NCI-H1694 (cell line): Measurements from ENCODE around the gene FRG2B.
"Not testable (repeated sequence)": the region's sequence is repeated elsewhere in the genome, so short reads cannot be mapped to it uniquely, and the experiment has no call there.

ENCODE experiments used
- DNase-seq: peaks from one replicate; lab custom pipeline; 2025; lab: John Stamatoyannopoulos, UW

The FRG2B gene

DNA sequence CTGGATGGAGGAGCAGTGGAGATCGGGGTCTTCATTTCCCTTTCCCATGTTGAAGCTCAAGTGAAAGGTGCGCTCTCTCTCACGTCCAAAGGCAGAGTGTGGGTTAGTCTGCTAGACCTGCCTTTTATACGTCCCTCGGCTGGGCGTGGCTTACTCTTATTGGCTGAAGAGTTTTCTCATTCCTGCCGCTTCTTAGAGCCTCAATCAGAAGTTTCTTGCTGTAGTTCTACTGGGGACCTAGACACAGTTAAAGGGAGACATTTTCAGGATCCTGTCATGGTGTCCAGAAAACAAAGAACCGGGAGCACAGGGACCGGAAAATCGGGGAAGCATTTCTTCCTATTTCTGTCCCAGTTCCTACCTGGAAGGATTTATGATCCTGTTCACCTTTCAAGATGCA is at the start of gene FRG2B:
TSS of gene FRG2B (minus strand) at position 101 of the 400 bp plus-strand sequence. CDS start at position 48, 53 bp downstream.
- not testable (repeated sequence) for DNase-seq

DNA sequence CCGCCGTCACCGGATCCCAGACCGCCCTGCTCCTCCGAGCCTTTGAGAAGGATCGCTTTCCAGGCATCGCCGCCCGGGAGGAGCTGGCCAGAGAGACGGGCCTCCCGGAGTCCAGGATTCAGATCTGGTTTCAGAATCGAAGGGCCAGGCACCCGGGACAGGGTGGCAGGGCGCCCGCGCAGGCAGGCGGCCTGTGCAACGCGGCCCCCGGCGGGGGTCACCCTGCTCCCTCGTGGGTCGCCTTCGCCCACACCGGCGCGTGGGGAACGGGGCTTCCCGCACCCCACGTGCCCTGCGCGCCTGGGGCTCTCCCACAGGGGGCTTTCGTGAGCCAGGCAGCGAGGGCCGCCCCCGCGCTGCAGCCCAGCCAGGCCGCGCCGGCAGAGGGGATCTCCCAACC is 40.9 kb upstream of the FRG2B start:
- not testable (repeated sequence) for DNase-seq

DNA sequence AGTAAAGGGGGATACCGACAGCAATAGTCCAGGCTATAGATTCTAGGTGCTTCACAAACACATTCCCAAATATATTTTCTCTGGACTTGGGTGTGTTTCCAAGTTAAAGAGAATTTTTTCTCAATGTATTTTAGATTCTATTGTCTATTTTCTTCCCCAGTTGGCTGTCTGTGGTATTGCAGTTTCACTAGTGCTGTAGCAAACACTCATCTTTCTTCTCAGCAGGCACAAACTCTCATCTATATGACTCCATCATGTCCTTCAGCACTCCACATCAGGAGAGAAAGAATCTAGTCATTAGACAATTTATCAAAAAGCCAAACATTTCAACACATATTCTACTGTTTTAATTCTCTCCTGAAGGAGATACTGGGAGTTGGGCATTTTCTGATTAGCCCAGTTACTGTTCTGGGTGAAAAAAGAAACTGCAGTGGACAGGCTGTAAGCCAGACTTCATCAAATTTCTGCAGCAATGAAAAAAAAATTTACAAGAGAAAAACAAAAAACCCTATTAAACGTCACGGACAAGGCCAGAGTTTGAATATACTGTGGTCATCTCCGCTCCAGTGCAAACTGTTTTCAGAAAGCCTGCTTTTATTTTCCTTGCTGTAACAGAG is 37.1 kb upstream of the FRG2B start:
- DNase-seq: not testable (repeated sequence)

DNA sequence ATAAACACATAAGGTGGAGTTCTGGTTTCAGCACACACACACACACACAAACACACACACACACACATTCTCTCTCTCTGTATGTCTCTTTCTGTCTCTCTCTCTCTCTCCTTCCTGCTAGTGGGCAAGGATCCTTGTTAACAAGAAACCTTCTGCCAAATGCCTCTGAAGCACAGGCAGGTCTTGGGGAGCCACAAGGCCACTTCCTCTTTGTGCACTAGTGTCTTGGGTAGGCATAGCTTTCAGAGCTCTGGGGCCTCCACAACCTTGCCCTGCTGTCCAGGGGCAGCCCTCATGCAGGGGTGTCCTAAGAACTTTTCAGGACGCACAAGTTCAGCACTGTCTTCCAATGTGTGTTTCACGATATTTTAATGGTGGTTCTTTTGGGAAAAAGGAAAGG is 34.5 kb upstream of the FRG2B start:
- not testable (repeated sequence) for DNase-seq

DNA sequence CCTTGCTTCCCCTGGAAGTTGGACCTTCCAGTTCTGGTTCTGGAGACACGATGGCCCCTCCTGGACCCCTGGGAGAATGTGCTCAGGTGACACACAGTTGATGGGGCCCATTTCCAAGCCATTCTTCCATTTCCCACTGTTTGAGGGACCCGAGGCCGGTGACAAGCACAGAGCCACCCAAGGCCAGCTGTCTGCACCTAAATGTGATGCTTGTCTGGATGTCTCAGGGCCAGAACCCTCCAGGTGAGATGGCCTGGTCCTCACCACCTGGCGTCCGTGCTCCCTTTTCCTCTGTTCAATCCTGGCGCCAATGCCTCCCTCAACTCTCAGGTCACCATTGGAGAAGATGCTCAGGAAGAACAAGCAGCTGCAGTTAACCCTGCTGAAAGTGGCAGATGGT is 33.9 kb upstream of the FRG2B start:
- not testable (repeated sequence) for DNase-seq

DNA sequence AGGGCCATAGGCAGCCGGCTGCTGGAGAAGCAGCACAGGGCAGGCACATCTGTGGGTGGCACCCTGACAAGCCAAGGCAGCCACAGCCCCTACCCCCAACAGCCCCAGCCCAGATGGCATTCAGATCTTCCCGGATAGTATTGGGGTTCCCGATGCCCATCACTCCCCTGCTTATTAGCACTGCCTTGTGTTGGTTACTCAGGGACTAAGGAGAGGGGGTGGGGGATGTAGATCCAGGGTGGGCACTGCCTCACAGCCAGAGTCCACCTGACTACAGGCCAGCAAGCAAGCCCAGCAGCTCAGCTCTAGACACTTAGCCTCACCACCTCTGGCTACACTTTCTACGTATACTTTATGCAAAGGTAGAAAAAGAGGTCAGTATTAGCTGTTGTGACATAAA is 30.7 kb upstream of the FRG2B start:
- not testable (repeated sequence) for DNase-seq

DNA sequence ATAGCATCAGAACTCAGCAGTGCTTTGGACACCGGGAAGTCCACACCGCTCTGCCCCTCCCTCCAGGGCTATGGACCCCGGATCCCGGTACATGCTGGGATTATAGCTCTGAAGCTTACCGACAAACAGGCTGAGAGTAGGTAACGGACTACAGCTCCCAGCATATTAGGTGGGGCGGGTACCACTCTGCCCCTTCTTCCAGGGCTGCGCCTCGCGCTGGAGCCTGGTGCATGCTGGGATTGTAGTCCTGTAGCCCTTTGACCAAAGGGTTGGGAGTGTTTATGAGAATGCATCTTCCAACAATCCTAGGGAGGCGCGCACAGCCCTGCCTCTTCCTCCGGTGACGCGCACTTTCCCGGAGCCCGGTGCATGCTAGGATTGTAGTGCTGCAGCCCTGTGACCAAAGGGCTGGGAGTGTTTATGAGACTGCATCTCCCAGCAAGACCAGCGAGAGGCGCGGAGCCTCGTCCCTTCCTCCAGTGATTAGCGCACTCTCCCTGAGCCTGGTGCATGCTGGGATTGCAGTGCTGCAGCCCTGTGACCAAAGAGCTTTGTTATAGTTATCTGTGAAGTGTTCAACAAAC is 22.4 kb upstream of the FRG2B start:
- DNase-seq: not testable (repeated sequence)

DNA sequence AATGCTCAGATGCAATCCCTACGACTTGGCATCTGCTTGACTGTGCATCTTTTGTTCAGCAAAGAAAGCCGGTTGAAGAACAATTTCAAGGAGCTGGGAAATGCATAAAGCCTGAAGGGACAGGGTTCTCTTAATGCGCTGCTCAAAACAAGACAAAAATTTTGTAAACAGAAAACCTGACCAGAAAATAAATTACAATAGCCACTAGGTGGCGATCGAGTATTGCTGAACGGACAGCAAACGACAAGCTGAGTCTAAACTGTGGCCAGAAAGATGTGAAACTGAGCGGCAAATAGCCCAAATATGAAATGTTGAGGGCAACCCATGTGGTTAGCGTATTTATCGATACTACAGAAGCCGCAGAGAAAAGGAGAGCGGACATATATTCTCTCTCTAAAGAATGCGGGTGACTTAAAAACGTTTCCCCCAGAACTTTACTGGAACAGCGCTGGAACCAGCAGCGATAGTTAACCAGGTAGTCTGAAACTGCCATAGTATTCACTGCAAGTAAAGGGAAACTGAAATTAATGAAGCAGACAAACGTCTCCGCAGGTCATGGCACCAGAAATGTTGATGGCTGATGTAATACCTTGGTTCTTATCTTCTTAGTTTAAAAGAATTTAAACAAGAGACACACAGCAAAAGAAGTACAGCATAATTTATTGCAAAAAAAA is 20.6 kb upstream of the FRG2B start:
- not testable (repeated sequence) for DNase-seq

DNA sequence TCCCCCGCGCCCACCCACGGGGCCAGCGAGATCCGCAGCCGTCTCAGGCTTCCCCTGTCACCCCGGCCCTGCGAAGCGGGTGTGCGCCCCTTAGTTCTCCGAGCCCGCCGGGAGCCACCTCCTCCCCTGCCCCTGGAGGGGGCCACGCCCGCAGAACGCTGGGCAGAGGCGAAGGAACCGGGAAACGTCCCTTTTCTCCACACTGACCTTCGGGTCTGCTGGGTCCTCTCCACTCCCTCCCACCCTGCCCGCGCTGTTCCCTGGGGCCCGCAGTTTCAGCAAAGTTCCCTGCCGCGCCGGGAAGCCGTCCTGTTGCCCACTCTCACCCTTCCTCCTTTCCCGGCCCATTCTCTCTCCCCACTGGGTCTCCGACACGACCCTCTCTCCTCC is 11.2 kb upstream of the FRG2B start:
- not testable (repeated sequence) for DNase-seq

DNA sequence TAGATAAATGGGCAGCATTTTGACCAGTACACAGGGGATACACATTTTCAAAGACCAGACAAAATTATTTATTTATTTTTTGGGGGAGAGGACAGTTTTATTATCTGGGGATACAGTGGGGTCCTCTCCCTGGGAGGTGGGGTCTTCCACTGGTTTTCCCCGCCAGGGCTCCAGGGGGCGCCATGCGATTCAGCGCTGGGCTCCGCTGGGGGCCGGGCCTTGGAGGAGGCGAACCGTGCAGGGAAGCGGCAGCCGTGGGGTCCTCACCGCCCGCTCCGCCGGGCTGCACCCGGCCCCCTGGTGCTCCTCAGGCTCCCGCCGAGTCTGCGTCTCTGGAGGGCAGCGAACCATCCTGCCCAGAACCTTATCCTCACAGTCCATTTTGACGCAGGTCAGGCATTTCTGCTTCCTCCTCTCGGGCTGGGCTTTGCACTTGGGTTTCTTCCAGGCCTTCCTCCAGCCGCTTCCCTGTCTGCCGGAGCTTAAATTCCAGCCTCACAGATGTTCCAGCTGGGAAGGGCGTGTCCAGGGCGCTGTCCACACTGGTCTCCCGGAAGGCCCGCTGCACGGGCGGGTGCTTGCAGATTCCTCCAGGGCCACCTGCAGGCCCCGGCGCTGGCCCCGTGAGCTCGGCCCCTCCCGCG is 10.7 kb upstream of the FRG2B start:
- not testable (repeated sequence) for DNase-seq

DNA sequence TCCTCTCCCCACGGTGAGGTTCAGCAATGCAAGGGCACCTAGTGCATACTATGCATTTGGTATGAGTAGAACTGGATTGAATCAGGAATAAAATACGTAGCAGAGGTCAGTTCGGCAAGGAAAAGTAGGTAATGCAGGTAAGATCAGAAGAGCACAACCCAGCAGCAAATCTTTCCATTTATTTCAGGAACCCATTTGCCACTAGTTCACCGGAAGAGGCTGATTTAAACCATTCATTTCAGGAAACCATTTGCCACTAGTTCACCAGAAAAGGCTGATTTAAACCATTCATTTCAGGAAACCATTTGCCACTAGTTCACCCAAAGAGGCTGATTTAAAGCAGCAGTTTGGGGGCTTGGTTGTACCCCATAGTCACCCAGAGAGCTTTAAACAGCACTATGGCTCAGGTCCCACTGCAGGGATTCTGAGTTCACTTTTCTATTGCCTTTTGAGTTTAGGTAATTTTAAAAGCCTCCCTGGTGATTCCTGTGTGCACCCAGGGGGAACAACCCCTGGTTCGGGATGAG is 4.2 kb upstream of the FRG2B start:
- DNase-seq: not testable (repeated sequence)

DNA sequence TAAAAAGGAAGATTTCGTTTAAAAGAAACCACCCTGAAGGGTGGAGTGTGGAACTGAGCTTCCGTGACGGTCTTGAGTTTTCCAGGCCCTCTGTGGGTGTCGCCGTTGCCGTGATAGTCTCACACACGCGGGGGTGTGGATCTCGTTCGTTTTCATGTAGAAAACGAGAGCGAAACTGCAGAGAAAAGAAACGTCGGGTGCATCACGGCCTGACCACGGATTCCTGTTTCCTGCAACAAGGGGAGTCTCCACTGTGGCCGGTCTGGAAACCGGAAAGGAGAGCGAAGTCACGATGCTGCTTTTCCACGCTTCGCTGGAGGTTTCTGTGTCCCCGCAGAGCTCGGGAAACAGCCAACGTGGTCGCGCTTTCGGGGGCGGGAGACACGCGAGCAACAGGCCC is 4.1 kb downstream of the FRG2B start:
- DNase-seq: not testable (repeated sequence)

DNA sequence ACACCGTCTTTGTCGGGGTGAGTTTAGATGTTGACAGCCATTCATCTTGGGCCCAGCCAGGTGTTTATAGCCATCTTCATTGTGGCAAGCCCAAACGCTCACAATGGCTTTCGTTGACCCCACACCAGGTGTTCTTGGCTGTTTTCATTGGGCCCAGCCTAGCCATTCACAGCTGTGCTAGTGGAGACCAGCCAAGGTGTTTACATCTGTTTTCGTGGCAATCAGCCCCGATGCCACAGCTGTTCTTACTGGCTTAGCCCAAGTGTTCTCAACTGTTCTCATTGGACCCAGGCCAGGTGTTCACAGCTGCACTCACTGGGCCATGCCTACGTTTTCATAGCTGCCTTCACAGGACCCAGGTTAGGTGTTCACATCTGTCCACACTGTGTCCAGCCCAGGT is 7.7 kb downstream of the FRG2B start:
- no peak for DNase-seq

DNA sequence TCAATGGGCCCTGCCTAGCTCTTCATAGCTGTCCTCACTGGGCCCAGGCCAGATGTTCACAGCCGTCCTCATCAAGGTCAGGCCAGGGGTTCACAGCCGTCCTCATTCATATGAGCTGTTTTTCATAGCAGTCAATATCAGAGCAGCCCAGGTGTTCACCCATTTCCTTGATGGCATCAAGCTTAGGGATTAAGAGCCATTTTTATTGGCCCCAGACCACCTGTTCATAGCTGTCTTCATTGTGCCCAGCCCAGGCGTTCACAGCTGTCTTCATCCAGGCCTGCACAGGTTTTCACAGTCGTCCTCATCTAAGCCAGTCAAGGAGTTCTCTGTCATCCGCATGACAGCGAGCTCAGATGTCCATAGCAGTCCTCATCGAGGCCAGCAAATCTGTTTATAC is 9.4 kb downstream of the FRG2B start:
- no peak for DNase-seq

DNA sequence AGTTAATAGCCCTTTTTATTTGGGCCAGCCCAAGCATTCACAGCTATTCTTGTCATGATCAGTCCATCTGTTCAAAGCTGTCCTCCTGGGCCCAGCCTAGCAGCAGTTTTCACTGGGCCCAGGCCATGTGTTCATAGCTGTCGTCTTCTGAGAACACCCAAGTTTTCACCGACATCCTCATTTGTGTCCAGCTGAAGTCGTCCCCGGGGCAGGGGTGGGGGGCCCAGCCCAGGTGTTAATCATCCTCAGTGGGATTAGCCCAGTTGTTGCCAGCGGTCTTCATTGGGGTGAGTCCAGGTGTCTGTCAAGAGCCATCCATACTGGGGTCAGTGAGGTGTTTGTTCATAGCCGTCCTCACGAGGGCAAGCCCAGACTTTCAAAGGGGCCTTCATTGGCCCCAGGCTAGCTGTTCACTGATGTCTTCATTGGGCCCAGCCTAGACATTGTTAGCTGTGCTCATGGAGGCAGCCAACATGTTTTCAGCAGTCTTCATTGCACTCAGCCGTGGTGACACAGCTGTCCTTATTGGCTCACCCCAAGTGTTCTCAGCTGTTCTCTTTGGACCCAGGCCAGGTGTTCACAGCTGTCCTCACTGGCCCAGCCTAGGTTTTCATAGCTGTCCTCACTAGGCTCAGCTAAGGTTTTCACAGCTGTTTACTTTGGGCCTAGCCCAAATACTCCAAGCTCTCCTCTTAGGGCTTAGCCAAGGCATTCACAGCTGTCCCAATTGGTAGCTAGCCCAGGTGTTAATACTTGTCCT is 10.0 kb downstream of the FRG2B start:
- peak; percentile 30 for DNase-seq

DNA sequence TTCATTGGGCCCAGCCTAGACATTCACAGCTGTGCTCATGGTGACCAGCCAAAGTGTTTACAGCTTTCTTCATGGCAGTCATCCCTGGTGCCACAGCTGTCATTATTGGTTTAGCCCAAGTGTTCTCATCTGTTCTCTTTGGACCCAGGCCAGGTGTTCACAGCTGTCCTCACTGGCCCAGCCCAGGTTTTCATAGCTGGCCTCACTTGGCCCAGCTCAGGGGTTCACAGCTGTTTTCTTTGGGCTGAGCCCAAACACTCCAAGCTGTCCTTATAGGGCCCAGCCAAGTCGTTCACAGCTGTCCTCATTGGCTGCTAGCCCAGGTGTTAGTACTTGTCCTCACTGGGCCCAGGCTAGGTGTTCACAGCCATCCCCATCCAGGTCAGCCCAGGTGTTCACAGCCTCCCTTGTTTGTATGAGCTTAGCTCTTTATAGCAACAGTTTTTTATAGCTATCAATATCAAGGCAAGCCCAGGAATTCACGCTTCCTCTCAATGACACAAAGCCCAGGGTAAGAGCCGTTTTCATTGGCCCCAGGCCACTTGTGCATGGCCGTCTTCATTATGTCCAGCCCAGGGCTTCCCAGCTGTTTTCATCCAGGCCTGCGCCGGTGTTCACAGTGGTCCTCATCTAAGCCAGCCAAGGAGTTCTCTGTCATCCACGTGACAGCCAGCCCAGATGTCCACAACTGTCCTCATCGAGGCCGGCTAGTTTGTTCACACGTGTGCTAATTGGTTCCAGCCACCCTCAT is 11.6 kb downstream of the FRG2B start:
- DNase-seq: no peak

DNA sequence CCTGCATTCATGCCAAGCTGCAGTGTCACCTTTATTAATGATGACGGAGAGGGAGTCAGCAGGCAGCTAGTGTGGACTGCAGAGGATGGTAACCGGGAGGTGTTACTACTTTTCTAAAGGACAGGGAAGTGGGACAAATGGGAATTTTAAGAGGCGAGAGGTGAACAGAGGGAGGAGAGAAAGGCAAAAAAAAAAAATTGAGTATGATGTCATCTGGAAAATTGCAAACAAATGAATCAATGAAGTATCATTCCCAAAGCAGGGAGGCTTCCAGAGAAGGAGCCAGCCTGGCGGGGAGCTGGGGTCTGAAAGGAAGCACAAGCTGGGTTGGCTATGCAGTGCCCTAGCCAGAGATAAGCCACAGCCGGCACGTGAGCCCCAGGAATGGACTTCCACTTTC is 12.9 kb downstream of the FRG2B start:
- no peak for DNase-seq

DNA sequence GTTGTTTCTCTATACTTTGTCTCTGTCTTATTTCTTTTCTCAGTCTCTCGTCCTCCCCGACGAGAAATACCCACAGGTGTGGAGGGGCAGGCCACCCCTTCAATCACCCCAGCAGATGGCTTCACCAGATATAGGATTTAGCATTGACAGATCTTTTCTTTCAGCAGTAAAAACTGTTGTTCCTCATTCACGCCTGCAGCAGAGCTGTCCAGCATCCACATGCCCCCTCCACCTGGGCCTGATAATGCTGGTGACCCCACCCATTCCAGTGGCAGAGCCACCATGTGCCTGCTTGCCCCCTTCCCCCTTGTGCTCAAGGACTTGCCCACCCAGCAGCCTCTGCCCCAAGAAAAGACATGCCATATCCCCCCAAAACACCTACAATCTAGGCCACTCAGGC is 15.5 kb downstream of the FRG2B start:
- DNase-seq: no peak

DNA sequence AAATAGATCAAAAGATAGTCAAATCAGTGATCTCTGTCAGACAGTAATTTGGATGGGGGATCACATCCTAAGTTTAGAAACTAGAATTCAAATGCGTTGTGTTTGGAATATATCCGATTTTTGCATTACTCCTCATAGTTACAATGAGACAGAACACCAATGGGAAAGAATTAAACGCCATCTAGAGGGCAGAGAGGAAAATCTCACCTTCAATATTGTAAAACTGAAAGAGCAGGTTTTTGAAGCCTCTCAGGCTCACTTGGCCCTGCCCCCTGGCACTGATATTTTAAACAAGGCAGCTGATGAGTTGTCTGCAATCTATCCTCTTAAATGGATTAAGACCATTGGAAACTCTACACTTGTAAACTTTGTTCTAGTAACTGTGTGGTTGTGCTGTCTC is 17.7 kb downstream of the FRG2B start:
- no peak for DNase-seq

DNA sequence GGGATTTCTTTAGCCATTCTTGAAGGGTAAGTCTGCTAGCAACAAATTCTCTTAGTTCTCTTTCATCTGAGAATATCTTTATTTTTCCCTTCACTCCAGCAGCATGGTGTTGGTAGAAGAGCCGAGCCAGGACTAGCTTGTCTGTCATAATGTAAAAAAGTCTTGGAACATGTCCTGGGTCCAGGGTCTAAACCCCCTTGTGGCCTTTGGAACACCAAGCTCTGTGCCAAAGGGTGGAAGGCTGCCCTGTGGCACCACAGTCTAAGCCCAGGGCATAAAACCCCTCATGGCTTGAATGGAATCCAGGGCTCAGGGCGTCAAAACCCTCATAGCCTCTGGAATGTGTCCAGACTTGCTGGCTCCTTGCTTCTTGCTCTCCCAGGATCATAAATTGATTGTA is 23.2 kb downstream of the FRG2B start:
- not testable (repeated sequence) for DNase-seq

DNA sequence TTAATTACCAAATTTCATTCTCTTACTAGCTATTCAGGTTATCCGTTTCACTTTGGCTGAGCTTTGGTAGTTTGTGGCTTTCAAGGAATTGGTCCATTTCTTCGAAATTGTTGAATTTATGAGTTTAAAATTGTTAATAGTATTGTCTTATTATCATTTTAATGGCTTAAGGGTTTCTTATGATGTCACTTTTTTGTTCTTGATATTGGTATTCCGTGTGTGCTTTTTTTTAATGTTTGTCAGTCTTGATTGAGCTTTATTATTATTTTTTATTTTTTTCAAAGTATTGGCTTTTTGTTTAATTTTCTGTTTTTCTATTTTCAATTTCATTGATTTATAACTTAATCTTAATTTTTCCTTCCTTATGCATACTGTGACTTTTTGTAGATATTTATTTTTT is 25.9 kb downstream of the FRG2B start:
- no peak for DNase-seq
